ENCODE results near the gene LMF2. TPM values are rescaled to one million over a fixed set of nuclear protein-coding genes. Genes with fewer than 3 reads are reported as not detected.

The LMF2 gene
- polyA plus RNA-seq, 1 donor, result 36.6 TPM

GRCh38 chr22:50483106-50483505, 24.4 kb downstream of the LMF2 start:
- DNase-seq (ENCODE audit: low read depth), result no peak

DNA sequence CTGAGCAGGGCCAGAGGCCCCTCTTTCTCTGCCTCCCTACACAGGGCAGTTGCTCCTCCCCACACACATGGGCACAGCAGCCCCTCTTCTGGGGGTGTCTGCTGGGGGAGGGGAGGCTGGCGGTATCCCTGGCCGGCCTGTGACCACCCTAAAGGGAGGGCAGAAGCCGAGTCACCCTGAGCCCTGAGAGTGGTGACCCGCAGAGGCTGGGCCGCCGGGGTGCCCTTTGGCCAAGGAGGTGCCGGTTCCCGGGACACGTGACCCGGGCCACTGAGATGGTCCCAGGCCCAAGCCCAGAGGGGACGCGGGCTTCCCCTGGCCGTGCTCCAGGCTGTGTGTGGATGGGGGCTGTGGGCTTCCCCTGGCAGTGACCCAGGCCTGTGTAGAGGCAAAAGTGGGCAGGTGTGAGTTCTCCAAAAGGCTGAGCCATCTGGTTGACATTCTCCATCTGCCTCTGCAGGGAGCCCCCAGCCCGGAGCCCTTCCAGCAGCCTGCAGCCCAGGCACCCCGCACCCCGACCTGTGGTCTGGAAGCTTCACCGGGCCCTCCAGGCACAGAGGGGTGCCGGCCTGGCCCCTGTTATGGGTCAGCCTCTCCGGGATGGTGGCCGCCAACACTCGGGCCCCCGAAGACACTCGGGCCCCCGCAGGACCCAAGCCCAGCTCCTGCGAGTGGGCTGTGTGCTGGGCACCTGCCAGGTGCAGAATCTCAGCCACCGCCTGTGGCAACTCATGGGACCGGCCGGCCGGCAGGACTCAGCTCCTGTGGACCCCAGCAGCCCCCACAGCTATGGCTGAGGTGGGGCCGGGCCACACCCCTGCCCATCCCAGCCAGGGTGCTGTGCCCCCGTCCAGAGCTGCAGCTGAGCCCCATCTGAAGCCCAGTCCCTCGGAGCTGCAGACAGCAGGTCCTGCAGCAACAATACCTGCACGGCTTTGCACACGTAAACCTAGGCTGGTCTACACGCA, 25.1 kb downstream of the LMF2 start:
- no peak for DNase-seq (ENCODE audit: low read depth)

DNA sequence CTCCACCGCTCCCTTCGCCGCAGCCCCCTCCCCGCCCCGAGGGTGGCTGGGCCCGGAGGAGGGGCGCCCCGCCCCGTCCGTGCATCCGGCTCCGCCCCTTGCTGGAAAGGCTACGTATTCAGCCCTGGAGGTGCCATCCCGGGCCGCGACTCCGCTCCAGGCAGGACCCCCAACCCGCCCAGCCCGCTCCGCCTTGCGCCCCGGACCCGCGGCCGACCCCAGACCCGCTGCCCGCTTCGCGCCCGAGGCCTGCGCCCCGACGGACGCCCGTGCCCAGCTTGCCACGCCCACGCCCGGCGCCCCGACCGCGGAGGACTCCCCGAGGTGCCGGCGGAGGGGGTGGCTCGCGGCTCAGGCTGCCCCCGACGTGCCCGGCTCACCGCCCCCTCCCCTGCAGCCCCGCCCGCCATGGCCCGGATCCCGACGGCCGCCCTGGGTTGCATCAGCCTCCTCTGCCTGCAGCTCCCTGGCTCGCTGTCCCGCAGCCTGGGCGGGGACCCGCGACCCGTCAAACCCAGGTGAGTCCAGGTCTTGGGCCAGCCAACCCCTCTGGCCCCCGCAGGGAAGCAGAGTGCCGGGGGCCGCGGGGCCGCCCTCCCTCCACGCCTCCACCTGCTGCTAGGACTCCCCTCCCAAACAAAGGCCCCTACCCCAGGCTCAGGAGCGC, 25.9 kb downstream of the LMF2 start, which contains the start of gene ADM2:
Gene ADM2 (plus strand): TSS at position 104 of the 667 bp plus-strand sequence. CDS start 305 bp downstream, at position 409.
- DNase-seq (ENCODE audit: low read depth), result no peak

- no peak for DNase-seq (ENCODE audit: low read depth)
Observed at GRCh38 chr22:50481045-50481439, 26.5 kb downstream of the LMF2 start.

DNA sequence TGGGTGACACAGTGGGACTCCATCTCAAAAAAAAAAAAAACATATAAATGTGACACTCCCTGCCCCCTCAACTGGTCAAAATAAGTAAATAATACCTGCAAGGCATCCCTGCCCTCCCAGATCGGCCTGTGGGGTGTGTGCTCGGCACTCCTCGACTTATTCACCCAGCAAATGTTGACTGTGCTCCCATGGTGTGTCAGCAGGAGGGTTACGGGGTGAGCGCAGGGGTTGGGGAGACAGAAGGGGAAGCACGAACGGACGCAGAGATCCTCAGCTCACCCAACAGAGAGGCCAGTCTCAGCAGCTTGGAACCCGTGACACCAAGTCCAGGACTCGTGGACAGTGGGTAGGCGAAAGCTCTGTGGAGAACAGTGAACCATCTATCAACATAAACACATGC, 27.8 kb downstream of the LMF2 start:
- no peak for DNase-seq (ENCODE audit: low read depth)

DNA sequence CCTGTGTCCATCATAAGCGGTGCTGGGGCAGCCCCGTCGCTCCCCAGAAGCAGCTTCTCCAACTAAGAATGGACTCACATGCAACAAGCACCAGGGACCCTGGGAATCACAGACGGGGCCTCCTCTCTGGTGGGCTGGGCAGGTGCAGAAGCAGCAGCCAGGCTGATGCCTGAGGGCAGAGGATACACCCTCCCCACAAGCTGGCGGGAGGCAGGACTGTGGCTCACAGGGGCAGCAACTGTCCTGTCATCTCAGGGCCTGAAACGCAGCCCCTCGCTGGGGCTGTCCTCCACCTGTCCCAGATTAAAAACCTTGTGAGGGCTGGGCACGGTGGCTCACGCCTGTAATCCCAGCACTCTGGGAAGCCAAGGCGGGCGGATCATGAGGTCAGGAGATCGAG, 29.6 kb downstream of the LMF2 start:
- no peak for DNase-seq (ENCODE audit: low read depth)

- no peak for DNase-seq (ENCODE audit: low read depth)
Observed at GRCh38 chr22:50476868-50477267, 30.6 kb downstream of the LMF2 start.

GRCh38 chr22:50475652-50476002, 31.9 kb downstream of the LMF2 start:
- no peak for DNase-seq (ENCODE audit: low read depth)

- DNase-seq (ENCODE audit: low read depth), result peak; percentile 82
Observed at GRCh38 chr22:50474710-50475651, 32.5 kb downstream of the LMF2 start, which contains the start of gene SBF1. SBF1 (minus strand) TSS chr22:50475035; CDS start chr22:50474840, 195 bp downstream.

DNA sequence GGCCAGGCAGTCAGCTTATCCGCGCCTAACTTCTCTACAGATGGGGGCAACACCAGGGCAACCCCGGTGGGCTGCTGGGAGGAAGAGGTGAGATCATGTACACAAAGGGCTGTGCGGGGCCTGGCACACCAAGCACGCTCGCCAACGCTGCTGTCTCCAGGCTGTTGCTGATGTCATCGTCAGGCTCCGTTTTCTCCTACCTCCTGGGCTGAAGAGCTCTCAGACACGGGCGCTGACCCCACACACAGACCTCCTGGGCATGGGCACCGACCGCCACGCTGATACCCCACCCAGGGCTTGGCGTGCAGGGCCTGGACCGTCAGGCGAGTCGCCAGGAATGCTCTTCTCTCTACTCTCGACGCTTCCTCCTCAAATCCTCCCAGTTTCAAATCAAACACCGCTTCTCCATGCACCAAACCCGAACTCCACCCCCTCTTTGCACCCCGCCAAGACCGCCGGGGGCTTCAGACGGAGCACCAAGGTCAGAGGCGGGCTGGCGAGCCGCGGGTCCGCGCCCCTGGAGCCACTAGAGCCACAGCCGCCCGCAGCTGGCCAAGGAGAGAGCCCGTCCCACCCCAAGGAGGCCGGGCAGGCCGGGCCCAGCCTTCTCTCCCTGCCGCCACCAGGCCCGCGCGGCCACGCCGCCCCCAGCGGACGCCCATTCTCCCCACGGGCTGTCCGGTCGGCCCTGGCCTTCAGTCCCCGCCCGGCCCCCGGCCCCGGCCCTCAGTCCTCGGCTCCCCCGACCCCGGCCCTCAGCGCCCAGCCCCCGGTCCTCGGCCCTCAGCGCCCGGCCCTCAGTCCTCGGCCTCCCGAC, 33.4 kb downstream of the LMF2 start:
- DNase-seq (ENCODE audit: low read depth), result no peak

DNA sequence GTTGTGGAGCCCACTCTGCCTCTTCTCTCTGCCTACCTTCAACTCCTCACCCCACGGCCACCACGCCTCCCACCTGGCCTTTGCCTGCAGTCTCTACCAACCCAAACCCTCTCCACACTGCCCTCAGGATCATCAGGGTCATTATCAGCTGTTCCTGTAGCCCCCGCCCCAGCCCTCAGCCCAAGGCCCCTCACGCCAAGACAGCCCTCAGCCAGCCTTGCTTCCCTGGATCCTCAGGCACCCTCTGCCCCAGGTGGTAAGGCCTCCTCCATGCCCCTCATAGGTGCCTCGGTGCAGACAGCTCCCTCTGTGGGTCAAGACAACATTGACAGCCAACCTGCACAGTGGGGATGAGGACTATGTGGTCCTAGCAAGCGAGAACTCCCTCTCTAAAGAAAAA, 34.4 kb downstream of the LMF2 start:
- no peak for DNase-seq (ENCODE audit: low read depth)

GRCh38 chr22:50471962-50472361, 35.5 kb downstream of the LMF2 start:
- no peak for DNase-seq (ENCODE audit: low read depth)

- no peak for DNase-seq (ENCODE audit: low read depth)
Observed at GRCh38 chr22:50471197-50471847, 36.2 kb downstream of the LMF2 start.

DNA sequence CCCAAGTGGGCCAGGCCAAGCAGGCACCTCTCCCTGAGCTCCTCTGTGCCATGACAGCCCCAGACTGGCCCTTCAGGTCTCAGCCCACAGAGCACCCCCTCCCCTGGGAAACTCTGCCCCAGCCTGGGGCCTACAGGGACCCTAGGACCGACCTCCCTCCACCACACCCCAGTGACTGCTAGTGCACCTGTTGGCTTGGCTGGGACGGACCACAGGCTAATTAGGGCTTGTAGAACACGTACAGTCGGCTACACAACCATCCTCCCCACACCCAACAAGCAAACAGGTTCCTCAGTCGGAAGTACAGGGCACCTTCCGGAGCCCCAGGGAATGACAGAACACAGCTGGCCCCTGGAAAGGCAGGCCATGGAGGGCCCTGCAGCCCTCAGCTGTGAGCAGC, 37.0 kb downstream of the LMF2 start:
- DNase-seq (ENCODE audit: low read depth), result no peak

- DNase-seq (ENCODE audit: low read depth), result no peak
Observed at GRCh38 chr22:50469377-50470305, 37.9 kb downstream of the LMF2 start.

- no peak for DNase-seq (ENCODE audit: low read depth)
Observed at GRCh38 chr22:50468626-50469025, 38.9 kb downstream of the LMF2 start.

DNA sequence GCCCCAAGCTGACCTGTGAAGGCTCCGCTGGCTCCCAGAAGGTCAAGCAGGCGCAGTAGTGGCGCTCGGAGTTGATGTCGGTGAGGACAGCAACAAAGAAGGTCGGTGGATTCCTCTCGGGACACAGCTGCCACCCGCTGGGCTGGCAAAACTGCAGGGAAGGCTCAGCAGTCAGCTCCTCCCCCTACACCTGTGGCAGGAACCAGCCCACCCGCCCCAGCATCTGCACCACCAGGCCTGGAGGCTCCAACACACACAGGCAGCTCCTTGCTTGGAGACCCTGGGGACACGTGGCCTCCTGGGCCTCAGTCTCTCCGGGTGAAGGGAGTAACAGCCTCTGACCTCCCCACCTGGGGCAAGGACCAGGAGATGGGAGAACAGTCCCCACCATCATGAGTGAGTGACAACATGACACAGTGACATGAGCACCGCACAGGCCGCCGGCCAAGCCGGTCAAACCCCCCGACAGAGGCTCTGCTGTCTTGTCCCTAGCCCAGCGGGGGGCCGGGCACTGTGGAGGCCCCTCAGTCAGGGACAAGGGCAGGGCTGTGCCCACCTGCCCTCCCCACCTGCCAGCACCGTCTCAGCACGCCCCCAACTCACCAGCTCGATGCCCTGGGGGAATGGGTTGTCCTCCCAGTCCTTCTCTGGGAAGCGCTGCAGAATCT, 39.6 kb downstream of the LMF2 start:
- DNase-seq (ENCODE audit: low read depth), result no peak

DNA sequence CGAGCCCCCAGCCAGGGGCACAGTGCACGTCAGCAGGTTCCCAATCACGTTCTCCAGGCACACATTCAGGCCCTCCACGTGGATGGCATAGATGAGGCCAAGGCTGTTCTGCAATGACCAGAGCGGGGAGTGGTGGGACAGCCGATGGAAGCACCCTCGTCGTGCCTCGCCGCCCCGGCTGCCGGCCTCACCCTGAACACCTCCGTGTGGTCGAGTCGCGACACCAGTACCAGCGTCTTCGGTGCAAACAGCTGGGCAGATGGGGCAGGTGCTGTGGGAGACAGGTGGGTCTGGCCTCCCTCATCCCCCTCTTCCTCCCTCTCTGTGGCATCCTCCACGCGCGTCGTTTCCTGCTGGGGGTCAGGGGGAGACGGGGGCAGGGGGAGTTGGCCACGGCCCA, 40.2 kb downstream of the LMF2 start:
- DNase-seq (ENCODE audit: low read depth), result no peak

Measured in forelimb muscle (tissue), 1 donor.